GM12878 (cell line): Measurements from ENCODE around the gene XIRP1.

Experiments used
- CEBPB ChIP-seq, 2 experiments: fragments of 150-350 bp in 1 of 2; IDR thresholded peaks; 2 replicates each; pipeline ENCODE4 v1.6.1; 2012 to 2014; ENCODE audit warnings: low read depth in 2 of 2, low read length in 2 of 2, borderline replicate concordance in 1 of 2, inconsistent platforms in 1 of 2
- NBN ChIP-seq: fragments of 450-650 bp; IDR thresholded peaks from 2 replicates; pipeline ENCODE4 v1.6.1; 2016
- POLR2AphosphoS5 ChIP-seq: IDR thresholded peaks from 2 replicates; pipeline ENCODE4 v1.6.1; 2011; ENCODE audit warnings: mild to moderate bottlenecking, low read length, inconsistent platforms
- RAD21 ChIP-seq: IDR thresholded peaks from 2 replicates; pipeline ENCODE4 v1.6.1; 2011; ENCODE audit warnings: mild to moderate bottlenecking, low read depth, low read length, moderate library complexity; ENCODE audit not compliant: insufficient read depth
- RUNX3 ChIP-seq: IDR thresholded peaks from 2 replicates; pipeline ENCODE4 v1.6.1; 2012; ENCODE audit warnings: low read length, inconsistent platforms
- SUZ12 ChIP-seq: fragments of 200-600 bp; sonication (generic); IDR thresholded peaks from one replicate; pipeline ENCODE4 v1.6.1; 2018; ENCODE audit warnings: antibody characterized with exemption, mild to moderate bottlenecking; ENCODE audit not compliant: unreplicated experiment
- ZNF24 ChIP-seq: fragments of 450-650 bp; IDR thresholded peaks from 2 replicates; pipeline ENCODE4 v1.6.1; 2017; ENCODE audit warnings: antibody characterized with exemption, mild to moderate bottlenecking
- TF ChIP-seq, protein P1 (sequence below), 3 experiments: IDR thresholded peaks in 2 of 3; conservative IDR thresholded peaks in 1 of 3; 2 replicates each; pipeline ENCODE4 v1.5.1; 2011; ENCODE audit warnings: low read depth in 3 of 3, low read length in 3 of 3, mild to moderate bottlenecking in 3 of 3, control low read depth in 2 of 3, moderate library complexity in 2 of 3, inconsistent platforms in 1 of 3, mixed read lengths in 1 of 3; ENCODE audit not compliant: control insufficient read depth in 2 of 3, insufficient read depth in 1 of 3; ENCODE audit errors: extremely low read depth in 1 of 3
- TF ChIP-seq, protein P2 (sequence below): IDR thresholded peaks from 2 replicates; pipeline ENCODE4 v1.6.1; 2011; ENCODE audit warnings: low read depth, low read length, improper control_type of control experiment, borderline replicate concordance

DNA sequence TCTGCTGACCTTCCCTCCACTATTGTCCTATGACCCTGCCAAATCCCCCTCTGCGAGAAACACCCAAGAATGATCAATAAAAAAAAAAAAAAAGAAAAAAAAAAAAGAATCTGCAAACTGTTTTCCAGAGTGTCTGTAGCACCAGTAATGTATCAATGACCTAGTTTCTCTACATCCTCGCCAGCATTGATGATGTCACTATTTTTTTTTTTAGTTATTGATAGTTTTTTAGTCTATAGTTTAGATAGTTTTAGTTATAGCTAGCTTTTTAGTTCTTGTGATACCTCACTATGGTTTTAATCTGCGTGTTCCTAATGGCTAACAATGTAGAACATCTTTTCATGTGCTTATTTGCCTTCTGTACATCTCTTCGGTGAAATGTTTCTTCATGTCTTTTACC lies 36.1 kb upstream of the XIRP1 start:
- TF ChIP-seq POLR2AphosphoS5 (no peak), SUZ12 (no peak), ZNF24 (no peak), NBN (no peak), RUNX3 (no peak), RAD21 (no peak), CEBPB (IDR thresholded peaks at IDR 0.05; ENCODE audit: borderline replicate concordance in 1 of 2, low read depth in 2 of 2, low read length in 2 of 2) (no peak)
- TF ChIP-seq, protein P1, sequence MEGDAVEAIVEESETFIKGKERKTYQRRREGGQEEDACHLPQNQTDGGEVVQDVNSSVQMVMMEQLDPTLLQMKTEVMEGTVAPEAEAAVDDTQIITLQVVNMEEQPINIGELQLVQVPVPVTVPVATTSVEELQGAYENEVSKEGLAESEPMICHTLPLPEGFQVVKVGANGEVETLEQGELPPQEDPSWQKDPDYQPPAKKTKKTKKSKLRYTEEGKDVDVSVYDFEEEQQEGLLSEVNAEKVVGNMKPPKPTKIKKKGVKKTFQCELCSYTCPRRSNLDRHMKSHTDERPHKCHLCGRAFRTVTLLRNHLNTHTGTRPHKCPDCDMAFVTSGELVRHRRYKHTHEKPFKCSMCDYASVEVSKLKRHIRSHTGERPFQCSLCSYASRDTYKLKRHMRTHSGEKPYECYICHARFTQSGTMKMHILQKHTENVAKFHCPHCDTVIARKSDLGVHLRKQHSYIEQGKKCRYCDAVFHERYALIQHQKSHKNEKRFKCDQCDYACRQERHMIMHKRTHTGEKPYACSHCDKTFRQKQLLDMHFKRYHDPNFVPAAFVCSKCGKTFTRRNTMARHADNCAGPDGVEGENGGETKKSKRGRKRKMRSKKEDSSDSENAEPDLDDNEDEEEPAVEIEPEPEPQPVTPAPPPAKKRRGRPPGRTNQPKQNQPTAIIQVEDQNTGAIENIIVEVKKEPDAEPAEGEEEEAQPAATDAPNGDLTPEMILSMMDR (IDR thresholded peaks at IDR 0.05 in 2 of 3, conservative IDR thresholded peaks at IDR 0.05 in 1 of 3; ENCODE audit: control insufficient read depth in 2 of 3, extremely low read depth in 1 of 3, insufficient read depth in 1 of 3, low read depth in 3 of 3, low read length in 3 of 3) = no peak
- TF ChIP-seq, protein P2, sequence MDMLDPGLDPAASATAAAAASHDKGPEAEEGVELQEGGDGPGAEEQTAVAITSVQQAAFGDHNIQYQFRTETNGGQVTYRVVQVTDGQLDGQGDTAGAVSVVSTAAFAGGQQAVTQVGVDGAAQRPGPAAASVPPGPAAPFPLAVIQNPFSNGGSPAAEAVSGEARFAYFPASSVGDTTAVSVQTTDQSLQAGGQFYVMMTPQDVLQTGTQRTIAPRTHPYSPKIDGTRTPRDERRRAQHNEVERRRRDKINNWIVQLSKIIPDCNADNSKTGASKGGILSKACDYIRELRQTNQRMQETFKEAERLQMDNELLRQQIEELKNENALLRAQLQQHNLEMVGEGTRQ = no peak
